OCI-LY3 (cell line): ENCODE measurements around the gene ALOXE3.

ENCODE experiments used
- CTCF ChIP-seq: fragments of 200-600, 300-600 bp; sonication (generic); IDR thresholded peaks from 2 replicates; pipeline ENCODE4 v1.5.1; 2014; ENCODE audit warnings: antibody characterized with exemption, low read length, low read depth
- EZH2phosphoT487 ChIP-seq: fragments of 200-600 bp; shearing (Covaris generic); IDR thresholded peaks from 2 replicates; pipeline ENCODE4 v1.6.1; 2018; ENCODE audit warnings: antibody characterized with exemption, mixed run types, low read depth

GRCh38 chr17:8155996-8156245 lies 37.6 kb upstream of the ALOXE3 start:
- no peak for TF ChIP-seq CTCF
- no peak for TF ChIP-seq EZH2phosphoT487
